Colon (tissue), 2 donors: Measurements from ENCODE around the gene ARSA.
"Not testable (repeated sequence)": the region's sequence is repeated elsewhere in the genome, so short reads cannot be mapped to it uniquely, and the experiment has no call there.

Source experiments
- FAIRE-seq: peaks from 2 replicates; lab custom pipeline; 2012; peaks lifted over from hg19 to GRCh38; lab: Jason Lieb, UNC
- donor health status: control.
- donor health status: control.

ARSA gene

GRCh38 chr22:50654664-50655063, 26.7 kb upstream of the ARSA start:
- FAIRE-seq = not testable (repeated sequence)

- no peak for FAIRE-seq
Observed at GRCh38 chr22:50653256-50653655, 25.3 kb upstream of the ARSA start.

- peak; percentile 98 for FAIRE-seq
Observed at GRCh38 chr22:50643821-50644101, 15.8 kb upstream of the ARSA start.

- FAIRE-seq = not testable (repeated sequence)
Observed at GRCh38 chr22:50643021-50643820, 15.3 kb upstream of the ARSA start.

GRCh38 chr22:50641696-50642607, 14.0 kb upstream of the ARSA start:
- no peak for FAIRE-seq

GRCh38 chr22:50640857-50641647, 13.1 kb upstream of the ARSA start:
- no peak for FAIRE-seq

- FAIRE-seq = not testable (repeated sequence)
Observed at GRCh38 chr22:50640296-50640695, 12.3 kb upstream of the ARSA start.

GRCh38 chr22:50635591-50635990, 7.6 kb upstream of the ARSA start:
- FAIRE-seq = no peak

- no peak for FAIRE-seq
Observed at GRCh38 chr22:50633771-50634170, 5.8 kb upstream of the ARSA start.

- no peak for FAIRE-seq
Observed at GRCh38 chr22:50633086-50633485, 5.1 kb upstream of the ARSA start.

GRCh38 chr22:50630376-50630775, 2.4 kb upstream of the ARSA start:
- no peak for FAIRE-seq

- no peak for FAIRE-seq
Observed at GRCh38 chr22:50628543-50629134, 687 bp upstream of the ARSA start.

GRCh38 chr22:50626850-50627641, 906 bp downstream of the ARSA start:
- FAIRE-seq = no peak

- no peak for FAIRE-seq
Observed at GRCh38 chr22:50626314-50626849, 1.6 kb downstream of the ARSA start.

GRCh38 chr22:50625568-50626313, 2.2 kb downstream of the ARSA start:
- FAIRE-seq = no peak

- no peak for FAIRE-seq
Observed at GRCh38 chr22:50625131-50625567, 2.8 kb downstream of the ARSA start.

GRCh38 chr22:50624347-50625130, 3.4 kb downstream of the ARSA start:
- FAIRE-seq = no peak

GRCh38 chr22:50622723-50623327, 5.1 kb downstream of the ARSA start:
- FAIRE-seq = peak; percentile 47
